Naive thymus-derived CD4-positive, alpha-beta T cell (primary cell): ENCODE measurements around the gene CHST2. TPM values are rescaled to one million over a fixed set of nuclear protein-coding genes. Genes with fewer than 3 reads are reported as not detected.

Source experiments
- ATAC-seq: fragments of 150-1000 bp; cut with Tn5 transposase; 2 replicates; pipeline ENCODE4 v1.10.0; 2021; ENCODE audit warnings: mild to moderate bottlenecking, moderate library complexity
- CTCF ChIA-PET: fragments of 350-600 bp; sonication (Branson Sonifier 250); formaldehyde crosslinking; loops from one replicate; lab custom pipeline; 2021; ENCODE audit warnings: antibody characterized with exemption; lab: Charles Lee
- POLR2A ChIA-PET: fragments of 350-600 bp; sonication (Branson Sonifier 250); formaldehyde crosslinking; loops from one replicate; lab custom pipeline; 2021; ENCODE audit warnings: antibody characterized with exemption, inconsistent platforms; lab: Charles Lee
- DNase-seq, 9 donors: peaks; one replicate each; pipeline versions ENCODE4 v3.0.0 to v3.0.0-alpha.2; 2020 to 2022; ENCODE audit warnings: mixed read lengths in 1 of 9
- H3K27ac ChIP-seq: one replicate; pipeline ENCODE4 v1.7.0; 2013; ENCODE audit warnings: mild to moderate bottlenecking, low read depth, low read length, moderate library complexity
- H3K27me3 ChIP-seq, 2 donors: one replicate each; pipeline ENCODE4 v1.7.0; 2013; ENCODE audit warnings: low read length in 2 of 2, mild to moderate bottlenecking in 2 of 2, moderate library complexity in 2 of 2; ENCODE audit not compliant: control insufficient read depth in 2 of 2, insufficient read depth in 2 of 2
- H3K36me3 ChIP-seq, 3 experiments: 1 replicate in 2 of 3; 2 replicates in 1 of 3; pipeline ENCODE4 v1.7.0; 2013; ENCODE audit warnings: low read length in 3 of 3, mild to moderate bottlenecking in 3 of 3, moderate library complexity in 1 of 3; ENCODE audit not compliant: insufficient read depth in 3 of 3, control insufficient read depth in 2 of 3
- H3K4me1 ChIP-seq, 2 donors: one replicate each; pipeline ENCODE4 v1.7.0; 2013; ENCODE audit warnings: low read length in 2 of 2, mild to moderate bottlenecking in 2 of 2, moderate library complexity in 1 of 2; ENCODE audit not compliant: control insufficient read depth in 2 of 2, insufficient read depth in 2 of 2
- H3K4me3 ChIP-seq: 2 replicates; pipeline ENCODE4 v1.7.0; 2013; ENCODE audit warnings: mild to moderate bottlenecking, low read length
- H3K9me3 ChIP-seq, 3 experiments: 1 replicate in 2 of 3; 2 replicates in 1 of 3; pipeline ENCODE4 v1.7.0; 2013; ENCODE audit warnings: low read length in 3 of 3; ENCODE audit not compliant: control insufficient read depth in 2 of 3
- H3K27ac Mint-ChIP-seq, 9 donors: one replicate each; pipeline ENCODE4 v1.8.0; 2020 to 2022; ENCODE audit warnings: mixed read lengths in 9 of 9, mild to moderate bottlenecking in 8 of 9, moderate library complexity in 5 of 9, inconsistent platforms in 2 of 9
- H3K27me3 Mint-ChIP-seq, 5 donors: one replicate each; pipeline ENCODE4 v1.8.0; 2021 to 2022; ENCODE audit warnings: mixed read lengths in 5 of 5, mild to moderate bottlenecking in 1 of 5
- H3K36me3 Mint-ChIP-seq, 5 donors: one replicate each; pipeline ENCODE4 v1.8.0; 2020 to 2022; ENCODE audit warnings: mixed read lengths in 5 of 5, mild to moderate bottlenecking in 3 of 5, inconsistent platforms in 1 of 5
- H3K4me1 Mint-ChIP-seq, 7 donors: one replicate each; pipeline ENCODE4 v1.8.0; 2020 to 2022; ENCODE audit warnings: mixed read lengths in 7 of 7, mild to moderate bottlenecking in 3 of 7, inconsistent platforms in 1 of 7
- H3K4me3 Mint-ChIP-seq, 10 donors: one replicate each; pipeline ENCODE4 v1.8.0; 2020 to 2022; ENCODE audit warnings: mild to moderate bottlenecking in 10 of 10, mixed read lengths in 10 of 10, moderate library complexity in 6 of 10, inconsistent platforms in 2 of 10
- H3K9me3 Mint-ChIP-seq, 11 donors: one replicate each; pipeline ENCODE4 v1.8.0; 2020 to 2022; ENCODE audit warnings: mixed read lengths in 11 of 11, mild to moderate bottlenecking in 4 of 11, inconsistent platforms in 1 of 11, moderate library complexity in 1 of 11
- intact Hi-C, 2 donors: fragments of 100-400 bp; cut with micrococcal nuclease; formaldehyde crosslinking; loops; one replicate each; pipeline ENCODE4 v1.15.1; 2023
- polyA plus RNA-seq, 2 donors: library from polyadenylated mRNA; unstranded; fragments of 300-500 nt; fragmentation: Illumina TruSeq; gene quantifications; one replicate each; pipeline ENCODE4 v1.2.3, GENCODE V29; 2021
- total RNA-seq, 6 experiments: library from RNA in 5 of 6; stranded (reverse) in 5 of 6; gene quantifications; 1 replicate in 5 of 6; 2 replicates in 1 of 6; pipeline ENCODE4 v1.2.3 and lab custom pipeline; 2021 to 2026

The CHST2 gene
- total and polyA plus RNA-seq, 7 experiments from 2014 or later: 3.4 to 12.3 (median 5.6) TPM

- Mint-ChIP-seq H3K9me3 (no peaks in the 10 kb centered on the region), H3K4me1 (peaks cover 36 to 72% (median 64%) of the 10 kb centered on the region in 7 donors), H3K36me3 (peaks cover 0 to 6% (median 0%) of the 10 kb centered on the region in 5 donors), H3K4me3 (peak overlapping the region; percentile 69 to 95 (median 80)), H3K27ac (peak overlapping the region in 8 of 9 donors; percentile 47 to 96 (median 65)), H3K27me3 (peaks cover 0 to 17% (median 0%) of the 10 kb centered on the region in 5 donors)
- ATAC-seq (peak; percentile 62), DNase-seq (peak; percentile 52 to 79 (median 67))
- POLR2A ChIA-PET: interaction anchor here (0.8 to 2.1 kb wide), 4 partner anchors 13 to 850 kb away, joined by 3 to 12 read pairs (median 5); partner anchors contain the start of gene DIPK2A
- intact Hi-C loops: loop anchor here (1.0 to 10.0 kb wide), 17 partner anchors 50 to 897 kb away; partner anchors contain the start of genes ATR (in 1 of the 2) and GK5 (in 1 of the 2)
- Histone ChIP-seq H3K27me3 (no peaks in the 10 kb centered on the region), H3K27ac (peak overlapping the region; percentile 67), H3K36me3 (peaks cover 0 to 10% (median 0%) of the 10 kb centered on the region in 3 experiments), H3K4me3 (peak overlapping the region; percentile 95), H3K9me3 (no peaks in the 10 kb centered on the region), H3K4me1 (peaks cover 0 to 29% of the 10 kb centered on the region in 2 donors)
- CTCF ChIA-PET: interaction anchor here (0.6 to 1.4 kb wide), 7 partner anchors 45 to 630 kb away, joined by 3 to 5 read pairs (median 4); no protein-coding TSS in a partner anchor
Observed at GRCh38 chr3:143121241-143122088, 1.9 kb downstream of the CHST2 start.

DNA sequence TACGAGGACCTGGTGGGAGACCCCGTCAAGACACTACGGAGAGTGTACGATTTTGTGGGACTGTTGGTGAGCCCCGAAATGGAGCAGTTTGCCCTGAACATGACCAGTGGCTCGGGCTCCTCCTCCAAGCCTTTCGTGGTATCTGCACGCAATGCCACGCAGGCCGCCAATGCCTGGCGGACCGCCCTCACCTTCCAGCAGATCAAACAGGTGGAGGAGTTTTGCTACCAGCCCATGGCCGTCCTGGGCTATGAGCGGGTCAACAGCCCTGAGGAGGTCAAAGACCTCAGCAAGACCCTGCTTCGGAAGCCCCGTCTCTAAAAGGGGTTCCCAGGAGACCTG lies 2.5 kb downstream of the CHST2 start:
- H3K27me3 ChIP-seq: no peaks in the 10 kb centered on the region
- POLR2A ChIA-PET: no interaction called here
- Mint-ChIP-seq H3K27me3 (peaks cover 0 to 16% (median 0%) of the 10 kb centered on the region in 5 donors), H3K4me1 (peaks cover 36 to 72% (median 64%) of the 10 kb centered on the region in 7 donors), H3K4me3 (peak overlapping the region; percentile 29 to 95 (median 78)), H3K9me3 (no peaks in the 10 kb centered on the region), H3K27ac (peak overlapping the region in 8 of 9 donors; percentile 54 to 96 (median 72)), H3K36me3 (peaks cover 0 to 6% (median 0%) of the 10 kb centered on the region in 5 donors)
- H3K4me1 ChIP-seq: peaks cover 0 to 29% of the 10 kb centered on the region in 2 donors
- peaks cover 0 to 10% (median 0%) of the 10 kb centered on the region in 3 experiments for H3K36me3 ChIP-seq
- no peaks in the 10 kb centered on the region for H3K9me3 ChIP-seq
- intact Hi-C loops: loop anchor here (5.0 to 10.0 kb wide), 8 partner anchors 60 to 735 kb away; partner anchors contain the start of gene ATR (in 1 of the 2)
- H3K4me3 ChIP-seq: no peak overlapping the region
- peak overlapping the region; percentile 63 for H3K27ac ChIP-seq
- DNase-seq (peak in 2 of 9 donors; percentile 2 to 6), ATAC-seq (no peak)
- CTCF ChIA-PET: no interaction called here

- peak in 3 of 9 donors; percentile 4 to 22 (median 7) for DNase-seq
- POLR2A ChIA-PET: no interaction called here
- intact Hi-C loops: loop anchor here (5.0 to 10.0 kb wide), 8 partner anchors 60 to 735 kb away; partner anchors contain the start of gene ATR (in 1 of the 2)
Observed at GRCh38 chr3:143122608-143123352, 3.2 kb downstream of the CHST2 start.

DNA sequence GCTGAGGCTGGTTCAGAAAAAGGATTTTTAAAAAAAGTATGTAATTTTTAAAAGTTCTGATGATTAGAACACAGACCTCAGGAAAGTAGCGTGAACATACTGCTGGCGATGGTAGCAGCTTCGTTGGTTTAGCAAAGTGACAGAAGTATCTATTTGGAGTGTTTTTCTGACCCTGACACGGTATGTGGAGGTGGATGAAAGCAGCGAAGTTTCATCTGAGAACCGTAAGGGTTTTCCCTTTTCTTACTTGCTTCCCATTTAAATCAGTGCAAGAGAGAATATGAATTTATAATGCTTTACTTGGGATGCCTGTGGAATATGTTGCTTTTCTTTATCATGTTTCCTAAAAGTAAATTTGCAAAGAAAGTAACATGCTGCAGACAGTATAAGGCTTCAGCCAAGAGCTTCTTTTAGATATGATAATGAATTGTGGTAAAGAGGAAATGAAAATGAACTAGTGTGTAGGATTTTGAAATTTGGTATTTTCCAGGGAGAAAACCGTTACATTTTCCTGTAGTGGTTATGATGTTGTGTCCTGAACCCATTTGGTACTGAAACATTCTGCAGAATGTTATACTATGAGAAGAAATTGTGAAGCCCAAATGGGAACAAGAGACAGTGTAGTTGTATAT lies 3.9 kb downstream of the CHST2 start:
- POLR2A ChIA-PET: interaction anchor here (0.5 kb wide), 1 partner anchor 106 kb away, joined by 4 read pairs; no protein-coding TSS in a partner anchor
- peaks cover 0 to 10% (median 0%) of the 10 kb centered on the region in 3 experiments for H3K36me3 ChIP-seq
- peak overlapping the region in 8 of 9 donors; percentile 2 to 96 (median 72) for H3K27ac Mint-ChIP-seq
- no peaks in the 10 kb centered on the region for H3K27me3 ChIP-seq
- H3K36me3 Mint-ChIP-seq: peaks cover 0 to 6% (median 0%) of the 10 kb centered on the region in 5 donors
- H3K27ac ChIP-seq: peak overlapping the region; percentile 63
- H3K4me3 ChIP-seq: peak overlapping the region; percentile 3
- intact Hi-C loops: loop anchor here (5.0 to 10.0 kb wide), 8 partner anchors 61 to 734 kb away; partner anchors contain the start of gene ATR (in 1 of the 2)
- CTCF ChIA-PET: no interaction called here
- peaks cover 0 to 7% (median 0%) of the 10 kb centered on the region in 5 donors for H3K27me3 Mint-ChIP-seq
- H3K4me3 Mint-ChIP-seq: peak overlapping the region; percentile 5 to 95 (median 78)
- H3K4me1 ChIP-seq: peaks cover 0 to 27% of the 10 kb centered on the region in 2 donors
- H3K9me3 ChIP-seq: no peaks in the 10 kb centered on the region
- no peak for ATAC-seq
- H3K4me1 Mint-ChIP-seq: peaks cover 34 to 72% (median 60%) of the 10 kb centered on the region in 7 donors
- H3K9me3 Mint-ChIP-seq: no peaks in the 10 kb centered on the region
- peak in 1 of 9 donors; percentile 7 for DNase-seq

More at GRCh38 chr3:143122608-143123352, 3.2 kb downstream of the CHST2 start:
- Histone ChIP-seq H3K4me1 (peaks cover 0 to 29% of the 10 kb centered on the region in 2 donors), H3K36me3 (peaks cover 0 to 10% (median 0%) of the 10 kb centered on the region in 3 experiments), H3K27ac (peak overlapping the region; percentile 63), H3K9me3 (no peaks in the 10 kb centered on the region), H3K4me3 (peak overlapping the region; percentile 3), H3K27me3 (no peaks in the 10 kb centered on the region)
- Mint-ChIP-seq H3K9me3 (no peaks in the 10 kb centered on the region), H3K36me3 (peaks cover 0 to 6% (median 0%) of the 10 kb centered on the region in 5 donors), H3K4me3 (peak overlapping the region; percentile 70 to 95 (median 82)), H3K27me3 (peaks cover 0 to 13% (median 0%) of the 10 kb centered on the region in 5 donors), H3K4me1 (peaks cover 35 to 70% (median 59%) of the 10 kb centered on the region in 7 donors), H3K27ac (peak overlapping the region; percentile 11 to 96 (median 80))
- no peak for ATAC-seq
- CTCF ChIA-PET: no interaction called here

DNA sequence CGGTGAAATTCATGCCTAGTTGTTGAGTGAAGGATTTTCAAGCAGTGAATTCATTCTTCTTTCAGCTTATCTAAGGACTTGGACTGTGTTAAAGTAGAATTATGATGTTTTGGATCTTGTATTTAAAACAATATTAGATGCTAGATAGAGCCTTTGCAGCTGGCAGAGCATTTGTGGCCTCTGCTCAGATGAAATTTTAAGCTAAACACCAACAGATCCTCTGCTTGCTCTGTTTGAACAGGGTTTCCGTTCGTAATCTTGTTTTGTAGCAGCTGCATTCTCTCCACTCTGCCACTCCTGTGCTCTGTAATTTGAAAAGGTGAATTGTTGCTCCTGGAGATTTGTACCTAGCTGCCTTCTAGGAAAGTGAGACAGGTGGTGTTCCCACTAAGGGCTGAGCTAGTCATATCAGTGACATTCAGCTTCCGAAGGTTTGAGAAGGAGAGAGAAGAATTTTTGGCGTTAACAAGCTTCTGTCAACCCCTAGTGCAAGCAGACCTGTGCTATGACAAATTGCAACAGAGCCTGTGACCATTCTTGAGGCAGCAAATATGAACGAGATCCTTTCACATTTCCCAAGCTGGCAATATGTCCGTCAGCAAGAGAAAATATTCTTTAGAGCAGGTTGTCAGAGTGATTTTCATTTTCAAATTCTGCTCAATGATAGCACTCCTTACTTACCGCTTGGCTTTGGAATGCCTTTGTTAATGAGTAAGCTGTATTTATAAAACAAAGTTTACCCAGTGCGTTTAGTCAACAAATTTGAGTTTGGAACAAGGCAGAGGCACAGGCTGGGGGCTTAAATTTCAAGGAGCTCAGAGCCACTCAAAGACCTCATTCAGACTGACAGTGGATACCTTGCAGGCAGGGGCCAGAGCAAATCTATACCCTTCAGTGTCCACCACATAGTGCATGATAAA lies 5.3 kb downstream of the CHST2 start:
- H3K4me3 ChIP-seq: peak overlapping the region; percentile 9
- H3K9me3 Mint-ChIP-seq: peaks cover 0 to 2% (median 0%) of the 10 kb centered on the region in 11 donors
- H3K4me1 Mint-ChIP-seq: peaks cover 27 to 76% (median 61%) of the 10 kb centered on the region in 7 donors
- POLR2A ChIA-PET: interaction anchor here (0.7 to 1.6 kb wide), 3 partner anchors 40 to 228 kb away, joined by 3 to 4 read pairs (median 3); no protein-coding TSS in a partner anchor
- peaks cover 0 to 24% of the 10 kb centered on the region in 2 donors for H3K4me1 ChIP-seq
- H3K36me3 ChIP-seq: peaks cover 0 to 5% (median 0%) of the 10 kb centered on the region in 3 experiments
- CTCF ChIA-PET: interaction anchor here (0.6 to 1.3 kb wide), 2 partner anchors 40 to 181 kb away, joined by 3 to 5 read pairs; no protein-coding TSS in a partner anchor
- no peaks in the 10 kb centered on the region for H3K27me3 ChIP-seq
- peaks cover 0 to 6% (median 4%) of the 10 kb centered on the region in 5 donors for H3K36me3 Mint-ChIP-seq
- peak overlapping the region; percentile 1 to 85 (median 80) for H3K4me3 Mint-ChIP-seq
- ATAC-seq (no peak), DNase-seq (peak in 5 of 9 donors; percentile 12 to 39 (median 23))
- H3K27me3 Mint-ChIP-seq: no peaks in the 10 kb centered on the region
- no peaks in the 10 kb centered on the region for H3K9me3 ChIP-seq
- peak overlapping the region; percentile 37 for H3K27ac ChIP-seq
- peak overlapping the region in 8 of 9 donors; percentile 63 to 96 (median 90) for H3K27ac Mint-ChIP-seq
- intact Hi-C loops: loop anchor here (1.0 to 10.0 kb wide), 9 partner anchors 63 to 732 kb away; partner anchors contain the start of gene ATR (in 1 of the 2)
